WTC11 (cell line): Measurements from ENCODE around the gene OR6K3. TPM values are rescaled to one million over a fixed set of nuclear protein-coding genes. Genes with fewer than 3 reads are reported as not detected.

Experiments used
- ATAC-seq: fragments of 200-7000 bp; cut with Tn5 transposase; 2 replicates; pipeline ENCODE4 v1.10.0; 2021; ENCODE audit warnings: mild to moderate bottlenecking, moderate library complexity
- CTCF ChIA-PET: fragments of 300-600 bp; sonication (Branson Sonifier 250); formaldehyde crosslinking; loops from one replicate; lab custom pipeline; 2021; ENCODE audit warnings: antibody characterized with exemption; lab: Charles Lee
- POLR2A ChIA-PET: fragments of 350-600 bp; sonication (Branson Sonifier 250); formaldehyde crosslinking; loops from one replicate; lab custom pipeline; 2021; ENCODE audit warnings: antibody characterized with exemption; lab: Charles Lee
- DNase-seq: peaks from one replicate; pipeline ENCODE4 v3.0.0; 2021; ENCODE audit warnings: low spot score
- H3K27ac Mint-ChIP-seq: 2 replicates; pipeline ENCODE4 v1.8.0; 2021; ENCODE audit warnings: mixed read lengths
- H3K27me3 Mint-ChIP-seq: 2 replicates; pipeline ENCODE4 v1.8.0; 2021; ENCODE audit warnings: low read depth, mild to moderate bottlenecking, moderate library complexity, mixed read lengths
- H3K36me3 Mint-ChIP-seq: 2 replicates; pipeline ENCODE4 v1.8.0; 2021; ENCODE audit warnings: mixed read lengths
- H3K4me1 Mint-ChIP-seq: 2 replicates; pipeline ENCODE4 v1.8.0; 2022; ENCODE audit warnings: mixed read lengths
- H3K4me3 Mint-ChIP-seq: 2 replicates; pipeline ENCODE4 v1.8.0; 2021; ENCODE audit warnings: mild to moderate bottlenecking, moderate library complexity, mixed read lengths
- H3K9me3 Mint-ChIP-seq: 2 replicates; pipeline ENCODE4 v1.8.0; 2021; ENCODE audit warnings: mixed read lengths
- CBFB ChIP-seq: sonication (generic); formaldehyde crosslinking; IDR thresholded peaks from 2 replicates; pipeline ENCODE4 v1.8.1; 2022; ENCODE audit warnings: mild to moderate bottlenecking, low read depth, missing genetic modification reagents
- ESRRA ChIP-seq: sonication (generic); formaldehyde crosslinking; IDR thresholded peaks from 2 replicates; pipeline ENCODE4 v1.8.1; 2022; ENCODE audit warnings: mild to moderate bottlenecking, missing genetic modification reagents, borderline replicate concordance
- MXD4 ChIP-seq: fragments of 250-450 bp; sonication (Bioruptor Pico); IDR thresholded peaks from 2 replicates; pipeline ENCODE4 v1.8.0; 2021; ENCODE audit warnings: mild to moderate bottlenecking, moderate library complexity, borderline replicate concordance
- PRRX2 ChIP-seq: fragments of 250-450 bp; sonication (Bioruptor Pico); IDR thresholded peaks from 2 replicates; pipeline ENCODE4 v1.8.0; 2021; ENCODE audit warnings: mild to moderate bottlenecking
- SOX15 ChIP-seq: fragments of 250-450 bp; sonication (Bioruptor Pico); IDR thresholded peaks from 2 replicates; pipeline ENCODE4 v1.9.0; 2021; ENCODE audit warnings: mild to moderate bottlenecking
- TEAD4 ChIP-seq: sonication (generic); formaldehyde crosslinking; IDR thresholded peaks from 2 replicates; pipeline ENCODE4 v1.8.0; 2022; ENCODE audit warnings: mild to moderate bottlenecking, missing genetic modification reagents
- TP53 ChIP-seq: sonication (generic); formaldehyde crosslinking; IDR thresholded peaks from 2 replicates; pipeline ENCODE4 v1.8.1; 2023; ENCODE audit warnings: mild to moderate bottlenecking, missing genetic modification reagents
- ZNF219 ChIP-seq: sonication (generic); formaldehyde crosslinking; IDR thresholded peaks from 2 replicates; pipeline ENCODE4 v1.8.0; 2023; ENCODE audit warnings: missing genetic modification reagents, mild to moderate bottlenecking, borderline replicate concordance
- ZNF232 ChIP-seq: sonication (generic); formaldehyde crosslinking; IDR thresholded peaks from 2 replicates; pipeline ENCODE4 v1.8.0; 2022; ENCODE audit warnings: mild to moderate bottlenecking, missing genetic modification reagents
- ZNF317 ChIP-seq: sonication (generic); formaldehyde crosslinking; IDR thresholded peaks from 2 replicates; pipeline ENCODE4 v1.8.1; 2023; ENCODE audit warnings: low read depth, mild to moderate bottlenecking, moderate library complexity, missing genetic modification reagents, borderline replicate concordance
- ZNF423 ChIP-seq: fragments of 250-450 bp; sonication (Bioruptor Pico); IDR thresholded peaks from 2 replicates; pipeline ENCODE4 v2.1.2; 2022; ENCODE audit warnings: mild to moderate bottlenecking, moderate library complexity
- total RNA-seq: library from RNA; stranded (reverse); gene quantifications from 3 replicates; pipeline ENCODE4 v1.2.3, GENCODE V29; 2021
- TF ChIP-seq, protein P1 (sequence below): sonication (generic); formaldehyde crosslinking; conservative IDR thresholded peaks from 2 replicates; pipeline ENCODE4 v1.8.1; 2023; ENCODE audit warnings: mild to moderate bottlenecking, low read depth, missing genetic modification reagents, moderate library complexity
- TF ChIP-seq, protein P2 (sequence below): fragments of 250-450 bp; sonication (Bioruptor Pico); IDR thresholded peaks from 2 replicates; pipeline ENCODE4 v2.1.2; 2022; ENCODE audit warnings: mild to moderate bottlenecking, moderate library complexity
- TF ChIP-seq, protein P3 (sequence below): sonication (generic); formaldehyde crosslinking; IDR thresholded peaks from 2 replicates; pipeline ENCODE4 v1.8.0; 2022; ENCODE audit warnings: mild to moderate bottlenecking, missing genetic modification reagents
- TF ChIP-seq, protein P4 (sequence below): sonication (generic); formaldehyde crosslinking; IDR thresholded peaks from 2 replicates; pipeline ENCODE4 v1.8.1; 2022; ENCODE audit warnings: low read depth, missing genetic modification reagents, borderline replicate concordance
- TF ChIP-seq, protein P5 (sequence below): sonication (generic); formaldehyde crosslinking; IDR thresholded peaks from 2 replicates; pipeline ENCODE4 v1.8.0; 2023; ENCODE audit warnings: missing genetic modification reagents
- TF ChIP-seq, protein P6 (sequence below): sonication (generic); formaldehyde crosslinking; IDR thresholded peaks from 2 replicates; pipeline ENCODE4 v1.8.0; 2023; ENCODE audit warnings: mild to moderate bottlenecking, missing genetic modification reagents
- TF ChIP-seq, protein P7 (sequence below): sonication (generic); formaldehyde crosslinking; IDR thresholded peaks from 2 replicates; pipeline ENCODE4 v1.8.0; 2023; ENCODE audit warnings: missing genetic modification reagents, mild to moderate bottlenecking, borderline replicate concordance

OR6K3 gene
- total RNA-seq, 1 experiment from 2014 or later = not detected

DNA sequence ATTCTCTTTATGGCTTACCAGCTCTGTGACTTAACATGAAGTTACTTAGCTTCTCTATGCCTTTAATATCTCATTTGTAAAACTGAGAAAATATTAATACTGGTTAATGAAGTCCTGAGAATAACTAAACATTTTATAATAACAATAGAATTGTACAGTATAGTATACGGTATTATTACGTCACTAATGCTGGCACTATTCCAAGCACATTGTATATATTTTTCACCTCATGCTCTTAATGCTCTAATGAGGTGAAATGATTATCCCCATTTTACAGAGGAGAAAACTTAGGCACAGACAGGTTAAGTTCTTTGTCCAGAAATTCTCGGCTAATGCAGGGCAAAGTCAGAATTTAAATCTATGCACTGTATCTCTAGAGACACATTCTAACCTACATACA is 856 bp downstream of the OR6K3 start (continued):
- TF ChIP-seq ZNF219 (CRISPR knock-in tag) = no peak
- TF ChIP-seq, protein P1, sequence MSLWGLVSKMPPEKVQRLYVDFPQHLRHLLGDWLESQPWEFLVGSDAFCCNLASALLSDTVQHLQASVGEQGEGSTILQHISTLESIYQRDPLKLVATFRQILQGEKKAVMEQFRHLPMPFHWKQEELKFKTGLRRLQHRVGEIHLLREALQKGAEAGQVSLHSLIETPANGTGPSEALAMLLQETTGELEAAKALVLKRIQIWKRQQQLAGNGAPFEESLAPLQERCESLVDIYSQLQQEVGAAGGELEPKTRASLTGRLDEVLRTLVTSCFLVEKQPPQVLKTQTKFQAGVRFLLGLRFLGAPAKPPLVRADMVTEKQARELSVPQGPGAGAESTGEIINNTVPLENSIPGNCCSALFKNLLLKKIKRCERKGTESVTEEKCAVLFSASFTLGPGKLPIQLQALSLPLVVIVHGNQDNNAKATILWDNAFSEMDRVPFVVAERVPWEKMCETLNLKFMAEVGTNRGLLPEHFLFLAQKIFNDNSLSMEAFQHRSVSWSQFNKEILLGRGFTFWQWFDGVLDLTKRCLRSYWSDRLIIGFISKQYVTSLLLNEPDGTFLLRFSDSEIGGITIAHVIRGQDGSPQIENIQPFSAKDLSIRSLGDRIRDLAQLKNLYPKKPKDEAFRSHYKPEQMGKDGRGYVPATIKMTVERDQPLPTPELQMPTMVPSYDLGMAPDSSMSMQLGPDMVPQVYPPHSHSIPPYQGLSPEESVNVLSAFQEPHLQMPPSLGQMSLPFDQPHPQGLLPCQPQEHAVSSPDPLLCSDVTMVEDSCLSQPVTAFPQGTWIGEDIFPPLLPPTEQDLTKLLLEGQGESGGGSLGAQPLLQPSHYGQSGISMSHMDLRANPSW (CRISPR knock-in tag) = no peak
- TF ChIP-seq, all 79 proteins: peak for 0

DNA sequence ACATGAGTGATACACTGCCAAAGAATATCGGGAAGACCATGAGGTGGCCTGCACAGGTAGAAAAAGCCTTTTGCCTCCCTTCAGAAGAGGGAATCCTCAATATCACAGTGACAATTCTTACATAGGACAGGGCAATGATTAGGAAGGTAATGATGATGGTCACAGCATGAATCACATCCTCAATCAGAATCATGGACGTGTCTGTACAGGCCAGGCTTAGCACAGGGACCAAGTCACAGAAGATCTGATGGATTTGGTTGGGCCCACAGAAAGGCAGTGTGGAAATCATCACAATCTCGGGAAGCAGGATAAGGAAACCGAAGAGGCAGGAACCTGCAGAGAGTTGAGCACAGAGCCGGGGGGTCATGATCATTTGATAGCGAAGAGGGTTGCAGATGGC is 3.2 kb downstream of the OR6K3 start:
- Mint-ChIP-seq H3K27me3 (no peaks in the 10 kb centered on the region), H3K9me3 (no peaks in the 10 kb centered on the region), H3K4me1 (no peaks in the 10 kb centered on the region), H3K36me3 (no peaks in the 10 kb centered on the region), H3K27ac (no peak overlapping the region), H3K4me3 (no peak overlapping the region)
- CTCF ChIA-PET = no interaction called here
- DNase-seq (no peak), ATAC-seq (no peak)
- POLR2A ChIA-PET = no interaction called here
- TF ChIP-seq SOX15 = no peak
- no peak for TF ChIP-seq ZNF219 (CRISPR knock-in tag)
- TF ChIP-seq ESRRA (CRISPR knock-in tag) = no peak
- TF ChIP-seq, protein P2, sequence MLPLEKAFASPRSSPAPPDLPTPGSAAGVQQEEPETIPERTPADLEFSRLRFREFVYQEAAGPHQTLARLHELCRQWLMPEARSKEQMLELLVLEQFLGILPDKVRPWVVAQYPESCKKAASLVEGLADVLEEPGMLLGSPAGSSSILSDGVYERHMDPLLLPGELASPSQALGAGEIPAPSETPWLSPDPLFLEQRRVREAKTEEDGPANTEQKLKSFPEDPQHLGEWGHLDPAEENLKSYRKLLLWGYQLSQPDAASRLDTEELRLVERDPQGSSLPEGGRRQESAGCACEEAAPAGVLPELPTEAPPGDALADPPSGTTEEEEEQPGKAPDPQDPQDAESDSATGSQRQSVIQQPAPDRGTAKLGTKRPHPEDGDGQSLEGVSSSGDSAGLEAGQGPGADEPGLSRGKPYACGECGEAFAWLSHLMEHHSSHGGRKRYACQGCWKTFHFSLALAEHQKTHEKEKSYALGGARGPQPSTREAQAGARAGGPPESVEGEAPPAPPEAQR (CRISPR knock-in tag) = no peak
- TF ChIP-seq, protein P3, sequence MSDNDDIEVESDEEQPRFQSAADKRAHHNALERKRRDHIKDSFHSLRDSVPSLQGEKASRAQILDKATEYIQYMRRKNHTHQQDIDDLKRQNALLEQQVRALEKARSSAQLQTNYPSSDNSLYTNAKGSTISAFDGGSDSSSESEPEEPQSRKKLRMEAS (CRISPR knock-in tag) = no peak
- no peak for TF ChIP-seq ZNF232
- no peak for TF ChIP-seq TP53 (CRISPR knock-in tag)
- TF ChIP-seq MXD4 (CRISPR knock-in tag) = no peak
- no peak for TF ChIP-seq CBFB (CRISPR knock-in tag)
- TF ChIP-seq, protein P4, sequence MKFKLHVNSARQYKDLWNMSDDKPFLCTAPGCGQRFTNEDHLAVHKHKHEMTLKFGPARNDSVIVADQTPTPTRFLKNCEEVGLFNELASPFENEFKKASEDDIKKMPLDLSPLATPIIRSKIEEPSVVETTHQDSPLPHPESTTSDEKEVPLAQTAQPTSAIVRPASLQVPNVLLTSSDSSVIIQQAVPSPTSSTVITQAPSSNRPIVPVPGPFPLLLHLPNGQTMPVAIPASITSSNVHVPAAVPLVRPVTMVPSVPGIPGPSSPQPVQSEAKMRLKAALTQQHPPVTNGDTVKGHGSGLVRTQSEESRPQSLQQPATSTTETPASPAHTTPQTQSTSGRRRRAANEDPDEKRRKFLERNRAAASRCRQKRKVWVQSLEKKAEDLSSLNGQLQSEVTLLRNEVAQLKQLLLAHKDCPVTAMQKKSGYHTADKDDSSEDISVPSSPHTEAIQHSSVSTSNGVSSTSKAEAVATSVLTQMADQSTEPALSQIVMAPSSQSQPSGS (CRISPR knock-in tag) = no peak
- TF ChIP-seq, protein P5, sequence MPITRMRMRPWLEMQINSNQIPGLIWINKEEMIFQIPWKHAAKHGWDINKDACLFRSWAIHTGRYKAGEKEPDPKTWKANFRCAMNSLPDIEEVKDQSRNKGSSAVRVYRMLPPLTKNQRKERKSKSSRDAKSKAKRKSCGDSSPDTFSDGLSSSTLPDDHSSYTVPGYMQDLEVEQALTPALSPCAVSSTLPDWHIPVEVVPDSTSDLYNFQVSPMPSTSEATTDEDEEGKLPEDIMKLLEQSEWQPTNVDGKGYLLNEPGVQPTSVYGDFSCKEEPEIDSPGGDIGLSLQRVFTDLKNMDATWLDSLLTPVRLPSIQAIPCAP (CRISPR knock-in tag) = no peak
- TF ChIP-seq TEAD4 (CRISPR knock-in tag) = no peak

DNA sequence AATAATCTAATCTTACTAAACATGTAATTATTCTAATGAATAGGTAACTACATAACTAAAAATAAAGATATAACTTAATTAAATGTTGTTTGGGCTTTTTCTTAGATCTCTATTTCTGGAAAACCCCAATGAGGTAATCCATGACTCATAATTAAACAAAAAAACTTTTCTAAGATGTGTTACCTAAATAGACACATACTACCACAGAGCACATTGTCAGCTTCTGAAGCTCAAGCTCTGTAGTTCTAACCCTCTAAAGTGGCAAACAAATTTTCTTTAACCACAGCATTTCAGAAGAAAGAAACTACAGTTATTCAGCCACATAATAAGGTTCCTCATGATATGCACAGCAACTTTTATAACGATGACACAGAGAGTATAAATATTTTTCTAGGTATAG is 4.2 kb downstream of the OR6K3 start:
- ATAC-seq = no peak
- no peak for DNase-seq
- CTCF ChIA-PET = no interaction called here
- Mint-ChIP-seq H3K27ac (no peak overlapping the region), H3K27me3 (no peaks in the 10 kb centered on the region), H3K4me3 (no peak overlapping the region), H3K36me3 (no peaks in the 10 kb centered on the region), H3K4me1 (no peaks in the 10 kb centered on the region), H3K9me3 (no peaks in the 10 kb centered on the region)
- POLR2A ChIA-PET = no interaction called here
- TF ChIP-seq, protein P6, sequence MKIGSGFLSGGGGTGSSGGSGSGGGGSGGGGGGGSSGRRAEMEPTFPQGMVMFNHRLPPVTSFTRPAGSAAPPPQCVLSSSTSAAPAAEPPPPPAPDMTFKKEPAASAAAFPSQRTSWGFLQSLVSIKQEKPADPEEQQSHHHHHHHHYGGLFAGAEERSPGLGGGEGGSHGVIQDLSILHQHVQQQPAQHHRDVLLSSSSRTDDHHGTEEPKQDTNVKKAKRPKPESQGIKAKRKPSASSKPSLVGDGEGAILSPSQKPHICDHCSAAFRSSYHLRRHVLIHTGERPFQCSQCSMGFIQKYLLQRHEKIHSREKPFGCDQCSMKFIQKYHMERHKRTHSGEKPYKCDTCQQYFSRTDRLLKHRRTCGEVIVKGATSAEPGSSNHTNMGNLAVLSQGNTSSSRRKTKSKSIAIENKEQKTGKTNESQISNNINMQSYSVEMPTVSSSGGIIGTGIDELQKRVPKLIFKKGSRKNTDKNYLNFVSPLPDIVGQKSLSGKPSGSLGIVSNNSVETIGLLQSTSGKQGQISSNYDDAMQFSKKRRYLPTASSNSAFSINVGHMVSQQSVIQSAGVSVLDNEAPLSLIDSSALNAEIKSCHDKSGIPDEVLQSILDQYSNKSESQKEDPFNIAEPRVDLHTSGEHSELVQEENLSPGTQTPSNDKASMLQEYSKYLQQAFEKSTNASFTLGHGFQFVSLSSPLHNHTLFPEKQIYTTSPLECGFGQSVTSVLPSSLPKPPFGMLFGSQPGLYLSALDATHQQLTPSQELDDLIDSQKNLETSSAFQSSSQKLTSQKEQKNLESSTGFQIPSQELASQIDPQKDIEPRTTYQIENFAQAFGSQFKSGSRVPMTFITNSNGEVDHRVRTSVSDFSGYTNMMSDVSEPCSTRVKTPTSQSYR = no peak
- TF ChIP-seq ZNF317 (CRISPR knock-in tag) (no peak), PRRX2 (CRISPR knock-in tag) (no peak), ZNF423 (CRISPR knock-in tag) (no peak)
- TF ChIP-seq, protein P4 (CRISPR knock-in tag) = no peak
- TF ChIP-seq, protein P7, sequence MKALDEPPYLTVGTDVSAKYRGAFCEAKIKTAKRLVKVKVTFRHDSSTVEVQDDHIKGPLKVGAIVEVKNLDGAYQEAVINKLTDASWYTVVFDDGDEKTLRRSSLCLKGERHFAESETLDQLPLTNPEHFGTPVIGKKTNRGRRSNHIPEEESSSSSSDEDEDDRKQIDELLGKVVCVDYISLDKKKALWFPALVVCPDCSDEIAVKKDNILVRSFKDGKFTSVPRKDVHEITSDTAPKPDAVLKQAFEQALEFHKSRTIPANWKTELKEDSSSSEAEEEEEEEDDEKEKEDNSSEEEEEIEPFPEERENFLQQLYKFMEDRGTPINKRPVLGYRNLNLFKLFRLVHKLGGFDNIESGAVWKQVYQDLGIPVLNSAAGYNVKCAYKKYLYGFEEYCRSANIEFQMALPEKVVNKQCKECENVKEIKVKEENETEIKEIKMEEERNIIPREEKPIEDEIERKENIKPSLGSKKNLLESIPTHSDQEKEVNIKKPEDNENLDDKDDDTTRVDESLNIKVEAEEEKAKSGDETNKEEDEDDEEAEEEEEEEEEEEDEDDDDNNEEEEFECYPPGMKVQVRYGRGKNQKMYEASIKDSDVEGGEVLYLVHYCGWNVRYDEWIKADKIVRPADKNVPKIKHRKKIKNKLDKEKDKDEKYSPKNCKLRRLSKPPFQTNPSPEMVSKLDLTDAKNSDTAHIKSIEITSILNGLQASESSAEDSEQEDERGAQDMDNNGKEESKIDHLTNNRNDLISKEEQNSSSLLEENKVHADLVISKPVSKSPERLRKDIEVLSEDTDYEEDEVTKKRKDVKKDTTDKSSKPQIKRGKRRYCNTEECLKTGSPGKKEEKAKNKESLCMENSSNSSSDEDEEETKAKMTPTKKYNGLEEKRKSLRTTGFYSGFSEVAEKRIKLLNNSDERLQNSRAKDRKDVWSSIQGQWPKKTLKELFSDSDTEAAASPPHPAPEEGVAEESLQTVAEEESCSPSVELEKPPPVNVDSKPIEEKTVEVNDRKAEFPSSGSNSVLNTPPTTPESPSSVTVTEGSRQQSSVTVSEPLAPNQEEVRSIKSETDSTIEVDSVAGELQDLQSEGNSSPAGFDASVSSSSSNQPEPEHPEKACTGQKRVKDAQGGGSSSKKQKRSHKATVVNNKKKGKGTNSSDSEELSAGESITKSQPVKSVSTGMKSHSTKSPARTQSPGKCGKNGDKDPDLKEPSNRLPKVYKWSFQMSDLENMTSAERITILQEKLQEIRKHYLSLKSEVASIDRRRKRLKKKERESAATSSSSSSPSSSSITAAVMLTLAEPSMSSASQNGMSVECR (CRISPR knock-in tag) = no peak
